GM12875 (cell line): Measurements from ENCODE around the gene NCEH1.

ENCODE experiments used
- H3K4me3 ChIP-seq: one replicate; pipeline ENCODE4 v1.5.1; 2011; ENCODE audit warnings: low read depth, low read length, control low read depth
- CTCF ChIP-seq: IDR thresholded peaks from 2 replicates; pipeline ENCODE4 v1.5.1; 2011; ENCODE audit warnings: low read depth, mild to moderate bottlenecking, control low read depth, inconsistent platforms, low read length, moderate library complexity, borderline replicate concordance; ENCODE audit not compliant: insufficient read depth

NCEH1 gene

DNA sequence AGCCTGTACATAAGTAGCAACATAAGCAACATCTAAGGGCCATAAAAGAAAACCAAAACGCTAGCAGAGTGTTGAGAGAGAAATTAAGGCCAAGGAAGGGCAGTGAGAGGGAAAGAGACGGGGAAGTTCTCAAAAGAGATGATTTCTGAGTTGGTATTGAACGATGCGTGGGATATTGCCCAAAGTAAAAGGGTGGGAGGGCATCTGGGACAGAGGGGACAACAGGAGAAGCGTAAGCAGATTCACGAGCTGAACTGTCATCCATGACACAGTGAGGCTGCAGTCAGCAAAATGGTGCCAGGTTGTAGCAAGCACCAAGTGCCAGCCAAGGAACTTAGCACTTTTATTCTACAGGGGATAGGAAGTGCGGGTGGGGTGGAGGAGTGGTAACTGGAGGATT, 11.8 kb downstream of the NCEH1 start:
- TF ChIP-seq CTCF: no peak
- H3K4me3 ChIP-seq: no peak overlapping the region

GRCh38 chr3:172698631-172699030, 12.2 kb downstream of the NCEH1 start:
- no peak for TF ChIP-seq CTCF
- H3K4me3 ChIP-seq: no peak overlapping the region

DNA sequence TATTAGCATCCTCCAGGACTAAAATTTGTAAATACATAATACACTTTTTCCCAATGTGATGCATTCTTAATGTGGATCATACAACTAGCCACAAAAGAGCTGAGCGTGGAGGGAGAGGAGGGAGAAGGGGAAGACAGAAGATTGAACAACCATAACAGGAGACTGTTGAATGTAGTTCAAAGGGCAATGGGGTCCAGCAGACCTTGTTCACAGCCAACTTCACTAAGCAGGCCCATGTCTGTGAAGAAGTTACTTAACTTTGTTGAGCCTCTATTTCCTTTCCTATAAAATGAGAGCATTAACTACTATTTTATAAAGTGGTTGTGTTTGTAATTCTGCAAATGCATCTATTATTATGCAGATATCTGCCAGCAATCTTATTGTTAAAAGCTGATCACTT, 13.3 kb downstream of the NCEH1 start:
- no peak for TF ChIP-seq CTCF
- no peak overlapping the region for H3K4me3 ChIP-seq

- no peak overlapping the region for H3K4me3 ChIP-seq
- TF ChIP-seq CTCF: no peak
These were observed 14.5 kb downstream of the NCEH1 start for GRCh38 chr3:172696357-172696756.

GRCh38 chr3:172694573-172695246, 16.2 kb downstream of the NCEH1 start:
- TF ChIP-seq CTCF: no peak
- H3K4me3 ChIP-seq: no peak overlapping the region

- TF ChIP-seq CTCF: no peak
- no peak overlapping the region for H3K4me3 ChIP-seq
These were observed 18.0 kb downstream of the NCEH1 start for GRCh38 chr3:172692751-172693338.

DNA sequence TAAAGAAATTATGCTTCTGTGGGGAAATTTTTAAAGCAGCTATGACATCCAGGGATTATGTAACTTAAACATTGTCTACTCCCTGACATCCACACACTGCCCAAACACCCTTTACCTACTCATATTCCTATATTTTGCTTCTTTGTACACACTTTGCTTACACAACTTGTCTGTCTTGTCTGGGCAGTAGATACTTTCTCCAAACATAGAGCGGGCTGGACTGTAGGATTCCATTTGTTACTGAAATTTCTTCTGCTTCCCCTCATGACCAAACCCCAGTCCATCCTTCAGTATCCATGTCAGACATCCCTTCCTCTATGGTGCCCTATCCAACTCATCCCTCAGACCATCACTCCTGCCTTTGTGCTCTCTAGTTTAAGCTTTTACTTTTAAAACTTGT, 19.9 kb downstream of the NCEH1 start:
- TF ChIP-seq CTCF: no peak
- no peak overlapping the region for H3K4me3 ChIP-seq
